ENCODE results near the gene FXYD7.
"Not testable (repeated sequence)": the region's sequence is repeated elsewhere in the genome, so short reads cannot be mapped to it uniquely, and the experiment has no call there.

FXYD7 gene, protein sequence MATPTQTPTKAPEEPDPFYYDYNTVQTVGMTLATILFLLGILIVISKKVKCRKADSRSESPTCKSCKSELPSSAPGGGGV

DNA sequence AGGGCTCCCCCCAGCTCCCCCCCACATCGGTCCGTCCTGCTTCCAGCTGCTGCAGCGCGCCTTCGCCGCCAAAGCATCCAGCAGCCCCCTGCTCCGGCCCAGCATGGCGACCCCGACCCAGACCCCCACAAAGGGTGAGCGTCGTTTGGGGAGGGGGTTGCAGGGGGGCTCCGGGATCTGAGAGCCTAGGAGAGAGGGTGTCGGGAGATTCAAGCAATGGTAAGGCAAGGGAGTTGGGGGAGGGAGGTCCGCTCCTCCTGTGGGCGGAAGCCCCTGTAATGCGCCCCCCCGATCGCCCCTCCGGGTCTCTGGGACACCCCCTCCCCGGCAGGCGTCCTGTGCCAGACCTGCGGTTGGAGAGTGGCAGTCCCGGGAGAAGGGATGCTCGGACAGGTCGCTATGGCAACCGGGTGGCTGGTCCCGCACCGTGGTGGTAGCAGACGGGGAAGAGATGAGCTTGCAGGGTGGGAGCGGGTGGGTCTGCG lies at the start of gene FXYD7:
FXYD7 (plus strand) TSS at position 25 of the 485 bp plus-strand sequence; CDS start at position 104, 79 bp downstream.
- no peak for DNase-seq

DNA sequence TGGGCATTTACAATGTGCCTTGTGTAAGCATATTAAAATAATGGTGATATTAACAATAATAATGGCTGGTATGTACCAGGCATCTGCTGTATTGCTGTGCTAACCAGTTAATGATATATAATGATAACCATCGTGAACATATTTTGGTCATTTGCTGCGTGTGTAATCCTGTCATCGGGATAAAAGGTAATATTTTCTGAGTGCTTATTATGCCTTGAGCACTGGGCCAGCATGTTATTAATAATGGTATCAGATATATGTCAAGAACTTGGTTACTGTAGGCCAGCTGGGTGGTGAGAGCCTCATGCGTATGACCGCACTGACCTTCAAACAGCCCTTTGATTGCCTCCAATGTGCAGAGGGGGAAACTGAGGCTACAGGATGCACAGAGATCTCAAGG lies 49.6 kb upstream of the FXYD7 start:
- DNase-seq = no peak

DNA sequence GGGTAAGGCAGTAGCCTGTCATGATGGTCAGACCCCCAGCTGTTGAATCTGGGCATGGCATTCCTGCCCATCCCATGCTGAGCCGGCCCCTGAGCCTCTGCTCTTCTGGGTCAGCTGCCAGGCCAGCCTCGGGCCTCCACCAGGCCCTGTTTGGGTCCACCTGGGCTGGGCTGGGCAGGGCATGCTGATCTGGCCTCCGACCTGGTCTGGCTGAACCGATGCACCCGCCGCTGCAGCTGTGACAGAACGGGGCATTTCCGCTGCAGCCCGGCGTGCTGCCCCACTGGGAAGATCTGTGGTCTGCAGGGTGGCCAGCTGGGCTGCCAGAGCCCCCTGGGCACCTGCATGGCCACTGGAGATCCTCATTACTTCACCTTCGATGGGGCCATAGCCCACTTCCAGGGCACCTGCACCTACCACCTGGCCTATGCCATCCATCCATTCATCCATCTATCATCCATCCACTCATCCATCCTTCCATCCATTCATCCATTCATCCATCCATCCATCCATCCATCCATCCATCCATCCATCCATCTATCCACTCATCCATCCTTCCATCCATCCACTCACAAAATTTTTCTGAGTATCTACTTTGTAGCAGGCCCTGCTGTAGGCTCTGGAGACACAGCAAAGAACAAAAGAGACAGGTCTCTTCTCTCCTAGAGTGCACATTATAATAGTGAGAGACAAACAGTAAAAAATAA lies 49.0 kb upstream of the FXYD7 start:
- no peak for DNase-seq

DNA sequence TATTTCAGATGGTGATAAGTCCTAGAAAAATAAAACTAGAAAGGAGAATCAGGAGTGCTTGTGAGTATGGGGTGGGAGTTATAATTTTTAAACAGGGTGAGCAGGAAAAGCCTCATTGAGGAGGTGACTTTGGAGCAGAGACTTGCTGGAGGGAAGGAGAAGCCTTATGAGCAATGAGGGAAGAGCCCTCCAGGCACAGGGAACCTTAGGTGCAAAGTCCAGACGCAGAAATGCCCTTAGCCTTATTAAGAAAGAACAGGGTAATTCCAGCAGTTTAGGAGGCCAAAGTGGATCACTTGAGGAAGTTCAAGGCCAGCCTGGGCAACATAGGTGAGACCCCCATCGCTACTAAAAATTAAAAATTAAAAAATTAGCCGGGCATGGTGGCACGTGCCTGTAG lies 48.4 kb upstream of the FXYD7 start:
- DNase-seq = no peak

DNA sequence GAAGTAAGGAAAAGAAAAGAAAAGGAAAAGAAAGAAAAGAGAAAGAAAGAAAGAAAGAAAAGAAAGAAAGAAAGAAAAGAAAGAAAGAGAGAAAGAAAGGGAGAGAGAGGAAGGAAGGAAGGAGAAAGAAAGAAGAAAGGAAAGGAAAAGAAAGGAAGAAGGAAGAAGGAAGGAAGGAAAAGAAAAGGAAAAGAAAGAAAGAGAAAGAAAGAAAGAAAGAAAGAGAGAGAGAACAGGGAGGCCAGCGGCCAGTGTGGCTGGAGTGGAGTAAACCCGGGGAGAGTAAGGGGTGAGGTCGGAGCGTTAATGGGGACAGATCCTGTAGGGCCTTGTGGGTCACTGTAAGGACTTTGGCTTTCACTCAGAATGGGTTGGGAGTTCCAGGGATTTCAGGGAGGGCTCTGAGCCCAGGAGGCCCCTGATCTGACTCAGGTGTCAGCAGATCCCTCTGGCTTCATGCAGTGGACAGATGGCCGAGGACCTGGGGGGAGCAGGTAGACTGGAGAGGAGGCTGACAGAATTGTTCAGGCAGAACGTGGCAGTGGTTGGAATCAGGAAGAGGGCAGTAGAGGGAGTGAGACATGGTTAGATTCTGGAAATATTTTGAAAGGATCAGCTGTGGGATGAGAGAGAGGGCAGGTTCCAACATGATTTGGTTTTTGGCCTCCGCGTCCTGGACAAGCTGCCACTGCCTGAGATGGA lies 47.2 kb upstream of the FXYD7 start:
- no peak for DNase-seq

DNA sequence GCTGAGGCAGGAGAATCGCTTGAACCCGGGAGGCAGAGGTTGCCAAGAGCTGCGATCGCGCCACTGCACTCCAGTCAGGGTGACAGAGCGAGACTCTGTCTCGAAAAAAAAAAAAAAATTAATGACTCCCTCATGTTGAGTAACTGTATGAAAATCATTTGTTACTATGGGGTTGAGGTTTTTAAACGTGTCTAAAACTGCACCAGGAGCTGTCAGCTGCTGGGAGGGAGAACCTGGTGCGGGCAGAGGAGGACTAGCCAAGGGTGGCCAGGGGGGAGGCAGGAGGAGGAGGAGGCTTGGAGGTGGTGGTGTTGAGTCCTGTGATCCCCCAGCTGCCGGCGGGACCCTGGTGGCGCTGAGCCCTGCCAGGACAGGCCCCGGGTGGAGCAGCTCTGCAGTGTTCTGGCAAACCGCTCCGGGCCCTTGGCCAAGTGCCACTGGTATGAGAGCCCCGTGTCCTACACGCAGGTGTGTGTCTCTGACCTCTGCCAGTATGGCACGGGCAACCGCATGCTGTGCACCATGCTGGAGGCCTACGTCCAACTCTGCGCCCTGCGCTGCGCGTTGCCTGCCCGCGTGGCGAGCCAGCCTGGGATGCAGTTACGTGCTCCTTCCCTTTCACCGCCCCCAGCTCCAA lies 44.5 kb upstream of the FXYD7 start:
- DNase-seq = no peak

DNA sequence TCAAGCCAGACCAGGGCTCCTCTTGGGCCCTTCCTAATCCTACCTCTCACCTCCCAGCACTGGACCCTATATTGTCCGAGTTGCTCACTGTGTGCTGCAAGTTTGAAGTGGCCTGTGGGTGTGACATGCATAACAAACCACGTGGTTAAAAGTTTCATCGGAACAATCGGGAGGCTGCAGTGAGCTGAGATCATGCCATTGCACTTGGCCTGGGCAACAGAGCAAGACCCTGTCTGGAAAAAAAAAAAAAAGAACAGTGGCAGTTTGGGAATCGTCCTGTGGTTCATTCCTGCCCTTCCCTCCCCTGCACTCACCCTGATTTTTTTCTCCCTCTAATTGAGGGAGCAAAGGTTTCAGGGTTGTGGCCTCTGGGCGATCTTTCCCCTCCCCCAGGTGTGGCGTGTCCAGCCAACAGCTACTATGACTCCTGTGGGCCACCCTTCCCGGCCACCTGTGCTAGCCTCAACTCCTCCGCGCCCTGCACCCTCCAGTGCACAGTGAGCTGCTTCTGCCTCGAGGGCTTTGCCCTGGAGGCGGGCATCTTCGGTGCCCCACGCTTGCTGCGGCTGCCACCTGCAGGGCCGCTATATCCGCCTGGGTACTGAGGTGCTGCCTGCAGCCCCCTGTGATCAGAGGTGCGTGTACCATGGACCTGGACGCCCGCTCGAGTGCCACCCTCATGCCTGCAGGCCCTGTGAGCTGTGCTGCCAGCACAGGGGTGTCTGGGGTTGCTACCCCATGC lies 43.7 kb upstream of the FXYD7 start:
- DNase-seq = no peak

DNA sequence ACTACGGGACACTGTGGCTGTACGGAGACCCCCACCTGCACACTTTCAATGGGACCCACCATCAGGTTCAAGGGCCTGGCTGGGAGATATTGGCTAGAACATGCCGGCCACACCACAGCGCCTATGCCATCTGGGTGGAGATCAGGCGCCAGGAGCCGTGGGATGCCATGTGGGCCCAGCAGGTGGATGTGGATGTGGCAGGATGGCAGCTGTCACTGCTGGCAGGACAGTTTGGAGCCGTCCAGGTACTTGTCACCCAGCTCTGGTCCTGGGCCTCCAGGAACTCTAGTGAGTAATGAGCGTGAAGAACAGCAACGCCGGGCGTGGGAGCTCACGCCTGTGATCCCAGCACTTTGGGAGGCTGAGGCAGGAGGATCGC lies 43.2 kb upstream of the FXYD7 start:
- no peak for DNase-seq

DNA sequence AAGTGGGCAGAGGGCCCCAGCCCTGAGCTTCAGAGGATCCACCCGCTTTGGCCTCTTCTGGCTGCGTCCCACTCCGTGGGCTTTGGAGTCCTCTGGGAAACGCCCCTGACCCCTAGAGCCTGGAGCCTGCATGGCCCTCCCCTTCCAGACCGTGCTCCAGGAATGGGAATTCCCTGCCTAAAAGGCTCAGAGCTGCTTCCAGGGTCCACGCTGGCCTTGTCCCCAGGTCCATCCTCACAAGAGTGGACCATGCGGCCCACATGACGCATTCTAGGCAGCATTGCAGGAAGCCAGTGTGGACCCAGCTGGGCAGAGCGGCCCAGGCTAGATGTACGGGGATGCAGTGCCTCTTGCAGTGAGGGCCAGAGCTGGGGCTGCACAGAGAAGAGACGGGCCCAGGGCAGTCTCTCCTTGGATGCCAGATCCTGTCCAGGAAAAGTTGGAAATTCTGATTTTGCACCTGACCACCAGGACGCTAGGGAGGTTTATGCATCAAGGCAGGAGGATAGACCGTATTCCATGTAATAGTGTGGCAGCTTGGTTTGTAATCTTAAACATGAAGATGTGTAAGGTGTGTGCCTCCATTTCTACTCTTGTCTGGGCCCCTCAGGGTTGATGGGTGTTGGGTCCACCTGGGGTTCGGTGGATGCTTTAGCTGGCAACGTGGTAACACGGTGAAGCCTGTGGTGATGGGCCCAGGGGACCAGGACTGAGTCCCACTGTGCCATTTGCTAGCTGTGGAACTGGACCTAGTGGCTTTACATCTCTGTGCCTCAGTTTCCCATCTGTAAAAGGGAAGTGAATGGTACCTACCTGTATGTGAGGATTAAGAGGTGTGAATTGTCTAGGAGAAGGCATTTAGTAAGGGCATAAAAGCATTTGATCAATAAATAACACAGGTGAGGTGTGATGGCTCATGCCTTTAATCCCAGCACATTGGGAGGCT lies 42.2 kb upstream of the FXYD7 start:
- no peak for DNase-seq

DNA sequence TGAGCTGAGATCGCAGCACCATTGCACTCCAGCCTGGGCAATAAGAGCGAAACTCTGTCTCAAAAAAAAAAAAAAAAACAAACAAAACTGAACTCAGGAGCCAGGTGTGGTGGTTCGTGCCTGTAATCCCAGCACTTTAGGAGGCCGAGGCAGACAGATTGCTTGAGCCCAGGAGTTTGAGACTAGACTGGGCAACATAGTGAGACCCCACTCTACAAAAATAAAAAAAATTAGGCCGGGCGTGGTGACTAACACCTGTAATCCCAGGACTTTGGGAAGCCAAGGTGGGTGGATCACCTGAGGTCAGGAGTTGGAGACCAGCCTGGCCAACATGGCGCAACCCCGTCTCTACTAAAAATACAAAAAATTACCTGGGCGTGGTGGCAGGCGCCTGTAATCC lies 41.1 kb upstream of the FXYD7 start:
- DNase-seq = not testable (repeated sequence)

DNA sequence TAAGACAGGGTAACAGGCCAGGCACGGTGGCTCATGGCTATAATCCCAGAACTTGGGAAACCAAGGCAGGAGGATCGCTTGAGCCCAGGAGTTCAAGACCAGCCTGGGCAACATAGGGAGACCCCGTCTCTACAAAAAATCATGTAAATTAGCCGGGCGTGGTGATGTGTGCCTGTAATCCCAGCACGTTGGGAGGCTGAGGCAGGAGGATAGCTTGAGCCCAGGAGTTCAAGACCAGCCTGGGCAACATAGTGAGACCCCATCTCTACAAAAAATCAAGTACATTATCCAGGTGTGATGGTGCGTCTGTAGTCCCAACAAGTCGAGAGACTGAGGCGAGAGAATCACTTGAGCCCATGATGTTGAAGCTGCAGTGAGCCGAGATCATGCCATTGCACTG lies 39.4 kb upstream of the FXYD7 start:
- DNase-seq = not testable (repeated sequence)

DNA sequence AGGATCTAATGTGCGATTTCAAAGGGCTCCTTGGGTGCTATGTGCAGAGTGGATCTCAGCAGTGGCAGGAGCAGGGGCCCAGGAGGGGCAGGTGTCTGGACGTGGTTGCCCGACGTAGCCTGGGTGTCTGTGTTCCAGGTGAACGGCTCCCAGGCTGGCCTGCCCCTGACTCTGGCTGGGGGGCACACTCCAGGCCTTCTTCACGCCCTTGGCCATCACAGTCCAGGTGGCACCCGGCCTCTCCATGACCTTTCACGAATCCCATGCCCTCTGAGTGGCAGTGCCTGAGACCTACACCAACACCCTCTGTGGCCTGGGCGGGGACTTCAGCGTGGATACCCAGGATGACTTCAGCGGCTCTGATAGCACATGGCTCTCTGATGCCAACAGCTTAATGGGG lies 38.7 kb upstream of the FXYD7 start:
- DNase-seq = no peak

DNA sequence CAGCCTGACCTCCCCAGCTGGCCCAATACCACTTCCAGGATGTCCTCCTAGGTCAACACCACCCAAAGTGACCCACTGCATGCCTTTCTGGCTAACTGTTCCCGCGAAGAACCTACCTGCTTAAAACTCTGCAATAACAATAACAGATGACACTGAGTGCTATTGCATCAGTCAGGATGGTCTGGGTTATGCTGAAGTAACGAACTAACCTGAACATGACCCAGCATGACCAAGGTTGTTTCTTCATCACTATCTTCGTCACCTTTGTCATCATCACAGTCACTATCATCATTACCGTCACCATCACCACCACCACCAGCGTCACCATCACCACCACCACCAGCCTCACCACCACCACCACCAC lies 38.0 kb upstream of the FXYD7 start:
- DNase-seq = no peak

DNA sequence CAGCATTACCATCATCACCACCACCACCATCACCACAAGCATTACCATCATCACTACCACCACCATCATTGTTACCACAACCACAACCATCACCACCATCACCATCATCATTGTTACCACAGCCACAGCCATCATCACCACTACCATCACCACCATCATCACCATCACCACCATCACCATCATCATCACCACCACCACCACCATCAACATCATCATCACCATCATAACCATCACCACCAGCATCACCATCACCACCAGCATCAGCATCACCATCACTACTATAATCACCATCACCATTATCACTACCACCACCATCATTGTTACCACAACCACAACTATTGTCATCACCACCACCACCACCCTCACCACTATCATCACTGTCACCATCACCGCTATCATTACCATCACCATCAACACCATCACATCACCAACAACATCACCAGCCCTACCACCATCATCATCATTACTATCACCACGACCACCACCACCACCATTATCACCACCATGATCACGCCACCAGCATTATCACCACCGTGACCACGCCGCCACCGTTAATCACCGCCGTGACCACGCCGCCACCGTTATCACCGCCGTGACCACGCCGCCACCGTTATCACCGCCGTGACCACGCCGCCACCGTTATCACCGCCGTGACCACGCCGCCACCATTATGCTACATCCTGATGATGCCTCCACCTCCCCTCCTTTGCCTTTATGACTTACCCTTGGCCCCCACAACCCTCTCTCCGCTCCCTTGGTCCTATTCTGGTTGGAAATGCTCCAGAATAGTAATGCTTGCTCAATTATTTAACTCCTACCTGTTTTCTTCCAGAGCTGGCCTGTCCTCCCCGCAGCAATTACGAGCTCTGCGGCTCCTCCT lies 37.4 kb upstream of the FXYD7 start:
- DNase-seq = no peak

DNA sequence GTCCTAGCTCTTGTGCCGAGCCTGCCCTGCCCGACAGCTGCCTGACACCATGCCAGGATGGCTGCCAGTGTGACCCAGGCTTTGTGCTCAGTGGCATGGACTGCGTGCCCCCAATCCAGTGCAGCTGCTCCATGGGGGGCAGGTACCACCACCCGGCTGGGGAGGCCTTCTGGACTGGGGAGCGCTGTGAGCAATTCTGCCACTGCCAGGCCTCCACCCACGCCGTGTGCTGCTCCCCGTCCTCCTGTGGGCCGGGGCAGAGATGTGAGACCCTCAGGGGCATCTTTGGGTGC lies 36.8 kb upstream of the FXYD7 start:
- DNase-seq = no peak

DNA sequence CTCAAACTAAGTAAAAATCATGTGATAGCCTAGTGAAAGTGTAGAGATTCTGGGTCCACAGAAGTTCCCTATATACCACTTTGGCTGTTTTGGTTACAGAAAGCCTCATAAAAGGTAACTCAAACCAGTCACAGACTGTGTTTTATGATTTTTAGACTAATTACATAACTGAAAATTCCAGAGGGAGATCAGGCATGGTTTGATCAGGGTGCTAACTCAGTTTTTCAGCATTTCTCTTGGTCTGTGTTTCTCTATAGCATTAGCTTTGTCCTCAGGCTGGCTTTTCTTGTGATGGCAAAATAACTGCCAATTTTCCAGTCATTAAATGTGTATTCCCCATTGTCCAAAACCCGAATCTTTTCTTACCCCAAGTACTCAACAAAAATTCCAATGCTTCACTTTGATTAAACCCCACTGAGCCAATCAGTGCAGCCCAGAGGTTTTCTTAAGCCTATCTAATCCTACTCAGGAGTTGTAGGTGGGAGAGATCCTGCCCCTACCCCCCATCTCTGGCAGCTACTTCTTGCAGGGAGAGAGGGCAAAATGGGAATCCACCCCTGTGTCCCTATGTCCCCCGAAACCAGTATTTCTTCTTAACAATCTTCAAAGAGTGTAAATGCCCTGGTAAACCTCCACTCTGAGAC lies 36.0 kb upstream of the FXYD7 start:
- no peak for DNase-seq

DNA sequence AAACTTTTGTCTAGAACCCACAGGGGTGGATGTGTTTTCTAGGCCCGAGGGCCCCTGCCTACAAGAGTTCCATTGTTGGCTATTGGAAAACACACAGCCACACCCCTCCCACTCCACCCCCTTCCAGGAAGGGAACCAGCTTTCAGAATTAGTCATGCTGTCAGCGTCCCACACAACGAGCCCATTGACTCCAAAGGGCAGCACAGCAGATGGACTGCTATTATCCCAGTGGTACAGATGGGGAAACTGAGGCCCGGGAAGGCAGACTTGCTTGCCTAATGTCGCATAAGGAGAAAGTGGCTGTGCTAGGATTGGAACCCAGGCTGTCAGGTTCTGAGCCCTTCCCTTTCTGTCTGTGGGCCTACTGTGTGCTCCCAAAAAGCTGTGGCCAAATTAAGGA lies 35.5 kb upstream of the FXYD7 start:
- peak; percentile 68 for DNase-seq

DNA sequence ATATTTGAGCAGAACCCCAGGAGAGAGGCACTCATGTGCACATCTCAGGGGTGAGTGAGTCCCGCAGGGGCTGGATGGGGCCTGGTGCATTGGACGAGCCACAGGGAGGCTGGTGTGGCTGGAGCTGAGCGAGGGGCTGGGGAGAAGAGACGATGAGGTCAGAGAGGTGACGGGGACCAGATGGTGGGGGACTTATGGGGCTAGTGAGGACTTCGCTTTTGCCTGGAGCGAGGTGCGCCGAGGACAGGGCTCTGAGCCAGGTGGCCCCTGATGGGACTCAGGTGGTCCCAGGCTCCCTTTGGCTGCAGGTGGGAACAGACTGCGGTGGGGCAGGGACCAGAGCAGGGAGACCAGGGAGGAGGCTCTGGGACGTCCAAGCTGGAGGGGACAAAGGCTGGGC lies 34.3 kb upstream of the FXYD7 start:
- DNase-seq = no peak

DNA sequence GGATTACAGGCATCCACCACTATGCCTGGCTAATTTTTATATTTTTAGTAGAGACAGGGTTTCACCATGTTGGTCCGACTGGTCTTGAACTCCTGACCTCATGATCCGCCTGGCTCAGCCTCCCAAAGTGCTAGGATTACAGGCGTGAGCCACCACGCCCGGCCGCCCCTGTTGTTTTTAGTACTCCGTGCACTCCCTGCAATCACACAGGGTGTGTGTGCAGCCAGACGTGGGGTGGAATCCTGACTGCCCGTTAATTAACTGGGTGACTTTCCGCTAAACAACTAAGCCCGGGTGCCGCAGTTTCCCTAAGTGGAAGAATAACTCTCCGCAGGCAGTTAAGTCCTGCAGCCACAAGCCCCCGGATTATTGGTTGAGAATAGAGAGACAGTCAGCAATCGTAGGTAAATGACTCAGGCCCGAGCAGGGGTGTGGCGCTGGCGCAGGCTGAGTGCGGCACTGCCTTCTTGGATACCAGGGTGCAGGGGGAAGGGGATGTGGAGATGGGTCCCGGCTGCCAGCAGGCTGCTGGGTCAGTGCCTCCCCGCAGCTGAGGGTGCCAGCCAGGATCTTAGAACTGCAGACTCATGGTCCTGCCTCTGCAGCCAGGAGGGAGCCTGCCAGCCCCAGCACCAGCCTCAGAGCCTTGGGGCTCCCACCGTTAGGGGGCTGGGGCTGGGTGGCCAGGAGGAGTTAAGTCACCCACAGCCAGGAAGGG lies 33.5 kb upstream of the FXYD7 start:
- no peak for DNase-seq

DNA sequence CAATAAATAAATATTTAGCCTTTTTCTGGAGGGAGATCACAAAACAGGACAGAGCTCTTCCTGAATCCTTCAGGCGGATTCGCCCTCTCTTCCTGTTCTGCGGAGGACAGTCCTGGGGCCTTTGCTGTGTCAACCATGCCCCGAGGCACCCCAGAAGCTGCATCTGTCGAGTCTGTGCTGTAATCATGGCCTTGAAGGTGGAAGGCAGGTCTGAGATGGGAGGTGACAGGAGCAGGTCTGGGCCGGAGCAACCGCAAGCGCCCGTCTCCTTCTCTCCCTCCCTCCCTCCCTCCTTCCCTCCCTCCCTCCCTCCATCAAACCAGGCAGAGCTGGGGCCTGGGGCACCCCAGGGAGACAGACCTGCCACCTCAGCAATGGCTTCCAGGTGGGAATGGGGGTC lies 32.1 kb upstream of the FXYD7 start:
- DNase-seq = no peak
